CD4-positive, alpha-beta T cell treated with Interleukin-17A for 4 hours (primary cell): ENCODE data around the gene PAQR6.

Source experiments
- DNase-seq: peaks from one replicate; pipeline ENCODE4 v3.0.0-alpha.2; 2020; ENCODE audit warnings: mixed read lengths

The PAQR6 gene

GRCh38 chr1:156262461-156263287 is 14.8 kb upstream of the PAQR6 start:
- DNase-seq = no peak

- DNase-seq = no peak
Observed at GRCh38 chr1:156260896-156261295, 13.0 kb upstream of the PAQR6 start.

GRCh38 chr1:156259805-156260204 is 11.9 kb upstream of the PAQR6 start:
- no peak for DNase-seq

- DNase-seq = no peak
Observed at GRCh38 chr1:156258859-156259258, 11.0 kb upstream of the PAQR6 start.

- DNase-seq = no peak
Observed at GRCh38 chr1:156257711-156258110, 9.9 kb upstream of the PAQR6 start.

GRCh38 chr1:156253634-156254033 is 5.8 kb upstream of the PAQR6 start:
- no peak for DNase-seq

- no peak for DNase-seq
Observed at GRCh38 chr1:156251527-156251926, 3.7 kb upstream of the PAQR6 start.

- no peak for DNase-seq
Observed at GRCh38 chr1:156249593-156249992, 1.7 kb upstream of the PAQR6 start.

- no peak for DNase-seq
Observed at GRCh38 chr1:156248323-156248683, 447 bp upstream of the PAQR6 start.

GRCh38 chr1:156246781-156247459 is 936 bp downstream of the PAQR6 start:
- no peak for DNase-seq

GRCh38 chr1:156246241-156246780 is 1.5 kb downstream of the PAQR6 start:
- no peak for DNase-seq

- DNase-seq = peak; percentile 60
Observed at GRCh38 chr1:156245451-156246232, 2.2 kb downstream of the PAQR6 start.

- no peak for DNase-seq
Observed at GRCh38 chr1:156244712-156245111, 3.1 kb downstream of the PAQR6 start.

- no peak for DNase-seq
Observed at GRCh38 chr1:156244126-156244525, 3.7 kb downstream of the PAQR6 start.

GRCh38 chr1:156242738-156243137 is 5.1 kb downstream of the PAQR6 start:
- DNase-seq = no peak

- DNase-seq = no peak
Observed at GRCh38 chr1:156241926-156242325, 5.9 kb downstream of the PAQR6 start, which contains the start of gene BGLAP. Gene BGLAP (plus strand): TSS chr1:156242184. CDS start chr1:156242232, 48 bp downstream.

GRCh38 chr1:156241311-156241811 is 6.5 kb downstream of the PAQR6 start:
- DNase-seq = no peak

- DNase-seq = no peak
Observed at GRCh38 chr1:156238248-156238647, 9.6 kb downstream of the PAQR6 start.

- DNase-seq = no peak
Observed at GRCh38 chr1:156236164-156236563, 11.7 kb downstream of the PAQR6 start.

GRCh38 chr1:156233426-156234127 is 14.3 kb downstream of the PAQR6 start:
- no peak for DNase-seq

- DNase-seq = no peak
Observed at GRCh38 chr1:156232201-156232894, 15.5 kb downstream of the PAQR6 start.

- no peak for DNase-seq
Observed at GRCh38 chr1:156230473-156230837, 17.4 kb downstream of the PAQR6 start.
